OCI-LY1 (cell line): ENCODE data around the gene PPP1R14B.

Experiments
- H2AFZ ChIP-seq: fragments of 200-600 bp; sonication (generic), shearing (Covaris generic); 2 replicates; pipeline ENCODE4 v1.6.0; 2014; ENCODE audit warnings: antibody characterized with exemption, mild to moderate bottlenecking, low read length
- H3F3A ChIP-seq: fragments of 200-600 bp; sonication (generic), shearing (Covaris generic); 2 replicates; pipeline ENCODE4 v1.6.0; 2014; ENCODE audit warnings: mild to moderate bottlenecking, antibody characterized with exemption, low read length, moderate library complexity; ENCODE audit not compliant: insufficient read depth
- H3K27ac ChIP-seq: fragments of 200-600 bp; sonication (generic); 2 replicates; pipeline ENCODE4 v1.5.1; 2014; ENCODE audit warnings: low read length, mixed run types, mild to moderate bottlenecking, low read depth; ENCODE audit not compliant: poor library complexity, severe bottlenecking
- H3K27me3 ChIP-seq: fragments of 200-600 bp; sonication (generic); 2 replicates; pipeline ENCODE4 v1.6.0; 2014; ENCODE audit warnings: antibody characterized with exemption, mild to moderate bottlenecking, low read length, moderate library complexity; ENCODE audit not compliant: insufficient read depth
- H3K36me3 ChIP-seq: fragments of 200-600 bp; sonication (generic); 2 replicates; pipeline ENCODE4 v1.6.1; 2014; ENCODE audit warnings: mild to moderate bottlenecking, antibody characterized with exemption, low read length, moderate library complexity, mixed read lengths; ENCODE audit not compliant: insufficient read depth
- H3K4me1 ChIP-seq: fragments of 200-600 bp; sonication (generic); 2 replicates; pipeline ENCODE4 v1.5.1; 2014; ENCODE audit warnings: mild to moderate bottlenecking, low read length, moderate library complexity; ENCODE audit not compliant: insufficient read depth, severe bottlenecking
- H3K4me2 ChIP-seq: fragments of 200-600 bp; sonication (generic), shearing (Covaris generic); 2 replicates; pipeline ENCODE4 v1.6.1; 2014; ENCODE audit warnings: low read length
- H3K4me3 ChIP-seq: fragments of 200-600 bp; sonication (generic); 2 replicates; pipeline ENCODE4 v1.5.1; 2014; ENCODE audit warnings: low read length, low read depth, mild to moderate bottlenecking, mixed read lengths; ENCODE audit not compliant: poor library complexity, severe bottlenecking
- H3K79me2 ChIP-seq: fragments of 200-600 bp; shearing (Covaris generic); 2 replicates; pipeline ENCODE4 v1.6.1; 2016; ENCODE audit warnings: mixed run types, low read length, mixed read lengths; ENCODE audit not compliant: insufficient read depth
- H3K9ac ChIP-seq: fragments of 200-600 bp; sonication (generic), shearing (Covaris generic); 2 replicates; pipeline ENCODE4 v1.6.1; 2014; ENCODE audit warnings: mild to moderate bottlenecking, low read length, mixed read lengths
- H3K9me2 ChIP-seq: fragments of 200-600 bp; sonication (generic), shearing (Covaris generic); 2 replicates; pipeline ENCODE4 v1.6.1; 2014; ENCODE audit warnings: low read depth, mild to moderate bottlenecking, low read length, mixed read lengths
- H3K9me3 ChIP-seq: fragments of 200-600 bp; shearing (Covaris generic); 2 replicates; pipeline ENCODE4 v1.6.1; 2014; ENCODE audit warnings: low read length, mixed read lengths
- H4K20me1 ChIP-seq: fragments of 200-600 bp; sonication (generic), shearing (Covaris generic); 2 replicates; pipeline ENCODE4 v1.6.0; 2016; ENCODE audit warnings: mild to moderate bottlenecking, low read length; ENCODE audit not compliant: insufficient read depth
- EZH2 ChIP-seq: fragments of 200-600 bp; sonication (generic), shearing (Covaris generic); IDR thresholded peaks from 2 replicates; pipeline ENCODE4 v1.8.0; 2017; ENCODE audit warnings: borderline replicate concordance, mixed run types, mild to moderate bottlenecking, antibody characterized with exemption, low read length, moderate library complexity, mixed read lengths
- TF ChIP-seq, protein P1 (sequence below): fragments of 200-600 bp; sonication (generic), shearing (Covaris generic); IDR thresholded peaks from 2 replicates; pipeline ENCODE4 v1.5.1; 2017; ENCODE audit warnings: mild to moderate bottlenecking, antibody characterized with exemption, low read length, moderate library complexity, mixed read lengths

The PPP1R14B gene

DNA sequence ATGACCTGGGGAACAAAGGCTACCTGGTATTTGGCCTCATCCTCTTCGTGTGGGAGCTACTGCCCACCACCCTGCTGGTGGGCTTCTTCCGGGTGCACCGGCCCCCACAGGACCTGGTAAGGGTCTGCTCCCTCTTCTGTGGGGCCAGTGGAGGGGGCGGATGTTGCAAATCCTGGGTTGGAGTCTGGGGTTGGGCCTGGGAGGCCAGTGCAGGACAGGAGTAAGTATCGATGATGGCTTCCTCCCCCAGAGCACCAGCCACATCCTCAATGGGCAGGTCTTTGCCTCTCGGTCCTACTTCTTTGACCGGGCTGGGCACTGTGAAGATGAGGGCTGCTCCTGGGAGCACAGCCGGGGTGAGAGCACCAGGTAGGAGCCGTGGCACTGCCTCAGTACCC lies 41.6 kb upstream of the PPP1R14B start:
- TF ChIP-seq, protein P1, sequence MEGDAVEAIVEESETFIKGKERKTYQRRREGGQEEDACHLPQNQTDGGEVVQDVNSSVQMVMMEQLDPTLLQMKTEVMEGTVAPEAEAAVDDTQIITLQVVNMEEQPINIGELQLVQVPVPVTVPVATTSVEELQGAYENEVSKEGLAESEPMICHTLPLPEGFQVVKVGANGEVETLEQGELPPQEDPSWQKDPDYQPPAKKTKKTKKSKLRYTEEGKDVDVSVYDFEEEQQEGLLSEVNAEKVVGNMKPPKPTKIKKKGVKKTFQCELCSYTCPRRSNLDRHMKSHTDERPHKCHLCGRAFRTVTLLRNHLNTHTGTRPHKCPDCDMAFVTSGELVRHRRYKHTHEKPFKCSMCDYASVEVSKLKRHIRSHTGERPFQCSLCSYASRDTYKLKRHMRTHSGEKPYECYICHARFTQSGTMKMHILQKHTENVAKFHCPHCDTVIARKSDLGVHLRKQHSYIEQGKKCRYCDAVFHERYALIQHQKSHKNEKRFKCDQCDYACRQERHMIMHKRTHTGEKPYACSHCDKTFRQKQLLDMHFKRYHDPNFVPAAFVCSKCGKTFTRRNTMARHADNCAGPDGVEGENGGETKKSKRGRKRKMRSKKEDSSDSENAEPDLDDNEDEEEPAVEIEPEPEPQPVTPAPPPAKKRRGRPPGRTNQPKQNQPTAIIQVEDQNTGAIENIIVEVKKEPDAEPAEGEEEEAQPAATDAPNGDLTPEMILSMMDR, result no peak
- TF ChIP-seq EZH2, result no peak
- H3K9ac ChIP-seq, result no peak overlapping the region
- H3K9me2 ChIP-seq, result no peaks in the 10 kb centered on the region
- H3K9me3 ChIP-seq, result no peaks in the 10 kb centered on the region
- H3K27me3 ChIP-seq, result peaks cover 8% of the 10 kb centered on the region; the same call in 1 of the 2 replicates
- H3K27ac ChIP-seq, result no peak overlapping the region
- no peaks in the 10 kb centered on the region for H3F3A ChIP-seq
- no peaks in the 10 kb centered on the region for H4K20me1 ChIP-seq
- no peaks in the 10 kb centered on the region for H3K79me2 ChIP-seq
- no peak overlapping the region for H2AFZ ChIP-seq
- no peak overlapping the region for H3K4me3 ChIP-seq
- H3K4me2 ChIP-seq, result no peak overlapping the region
- peaks cover under 1% of the 10 kb centered on the region; the same call in 1 of the 2 replicates for H3K36me3 ChIP-seq
- peaks cover 16% of the 10 kb centered on the region for H3K4me1 ChIP-seq

DNA sequence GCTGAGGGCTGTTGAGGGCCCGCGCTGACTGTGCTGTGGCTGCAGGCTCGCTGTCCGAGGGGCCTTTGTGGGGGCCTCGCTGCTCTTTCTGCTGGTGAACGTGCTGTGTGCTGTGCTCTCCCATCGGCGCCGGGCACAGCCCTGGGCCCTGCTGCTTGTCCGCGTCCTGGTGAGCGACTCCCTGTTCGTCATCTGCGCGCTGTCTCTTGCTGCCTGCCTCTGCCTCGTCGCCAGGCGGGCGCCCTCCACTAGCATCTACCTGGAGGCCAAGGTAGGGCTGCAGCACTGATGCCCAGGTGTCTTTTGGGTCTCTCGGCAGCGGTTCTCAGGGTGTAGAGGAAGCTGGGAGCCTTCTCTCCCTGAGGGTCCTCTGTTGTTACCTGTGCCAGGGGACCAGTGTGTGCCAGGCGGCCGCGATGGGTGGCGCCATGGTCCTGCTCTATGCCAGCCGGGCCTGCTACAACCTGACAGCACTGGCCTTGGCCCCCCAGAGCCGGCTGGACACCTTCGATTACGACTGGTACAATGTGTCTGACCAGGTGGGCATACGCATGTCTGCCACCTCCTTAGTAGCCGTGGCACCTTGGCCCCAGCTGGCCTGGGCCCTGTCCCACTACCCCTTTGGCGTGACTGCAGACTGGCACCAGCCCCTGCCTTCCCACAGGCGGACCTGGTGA lies 41.1 kb upstream of the PPP1R14B start:
- Histone ChIP-seq H3K36me3 (peaks cover 6% of the 10 kb centered on the region; the same call in 1 of the 2 replicates), H3K27me3 (peaks cover 8% of the 10 kb centered on the region; the same call in 1 of the 2 replicates), H3K9me2 (no peaks in the 10 kb centered on the region), H3K27ac (no peak overlapping the region), H3F3A (no peaks in the 10 kb centered on the region), H3K79me2 (no peaks in the 10 kb centered on the region), H2AFZ (no peak overlapping the region), H3K9ac (no peak overlapping the region), H4K20me1 (no peaks in the 10 kb centered on the region), H3K9me3 (no peaks in the 10 kb centered on the region), H3K4me3 (no peak overlapping the region), H3K4me2 (no peak overlapping the region), H3K4me1 (peaks cover 17% of the 10 kb centered on the region)
- TF ChIP-seq, protein P1, result no peak
- TF ChIP-seq EZH2, result no peak

DNA sequence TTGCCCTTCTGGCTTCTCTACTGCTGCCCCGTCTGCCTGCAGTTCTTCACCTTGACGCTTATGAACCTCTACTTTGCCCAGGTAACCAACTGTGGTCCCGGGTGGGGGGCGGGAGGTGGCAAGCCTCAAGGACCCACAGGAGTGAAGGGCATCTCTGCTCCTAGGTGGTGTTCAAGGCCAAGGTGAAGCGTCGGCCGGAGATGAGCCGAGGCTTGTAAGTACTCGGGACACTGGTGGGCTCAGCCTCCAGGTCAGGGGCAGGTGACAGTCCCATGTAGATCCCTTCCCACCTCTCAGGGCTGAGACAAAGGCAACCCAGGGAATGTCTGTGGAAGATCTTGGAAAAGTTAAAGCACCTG lies 40.0 kb upstream of the PPP1R14B start:
- Histone ChIP-seq H3K9me2 (no peaks in the 10 kb centered on the region), H3K4me3 (no peak overlapping the region), H3F3A (no peaks in the 10 kb centered on the region), H3K79me2 (no peaks in the 10 kb centered on the region), H2AFZ (no peak overlapping the region), H3K27me3 (peaks cover 8% of the 10 kb centered on the region; the same call in 1 of the 2 replicates), H3K36me3 (peaks cover 13% of the 10 kb centered on the region; the same call in 1 of the 2 replicates), H3K4me1 (peaks cover 17% of the 10 kb centered on the region), H3K4me2 (no peak overlapping the region), H3K27ac (no peak overlapping the region), H4K20me1 (no peaks in the 10 kb centered on the region), H3K9ac (no peak overlapping the region), H3K9me3 (no peaks in the 10 kb centered on the region)
- no peak for TF ChIP-seq EZH2
- TF ChIP-seq, protein P1, result no peak
